Measurements from ENCODE around the gene FAM117B. TPM values are rescaled to one million over a fixed set of nuclear protein-coding genes. Genes with fewer than 3 reads are reported as not detected.

The FAM117B gene
- total RNA-seq, 2 experiments from 2014 or later, result 4.2 to 18.4 TPM

- DNase-seq (ENCODE audit: low spot score), result peak; percentile 41
- ChIA-PET POLR2A (interaction anchor here (0.6 to 1.2 kb wide), 15 partner anchors 9 to 1021 kb away, joined by 3 to 11 read pairs (median 3); partner anchors contain the start of gene FAM117B), CTCF (ENCODE audit: unreplicated experiment) (interaction anchor here (0.6 kb wide), 1 partner anchor 260 kb away, joined by 3 read pairs; no protein-coding TSS in a partner anchor)
- Histone ChIP-seq H3K36me3 (ENCODE audit: insufficient read depth, low read length) (no peaks in the 10 kb centered on the region), H3K4me3 (ENCODE audit: low read depth, low read length, poor library complexity, severe bottlenecking) (peak overlapping the region; percentile 47), H3K9me3 (ENCODE audit: low read length) (no peaks in the 10 kb centered on the region), H3K4me1 (ENCODE audit: insufficient read depth, low read length, poor library complexity, severe bottlenecking) (peaks cover 27% of the 10 kb centered on the region), H4K20me1 (ENCODE audit: insufficient read depth, low read length) (no peaks in the 10 kb centered on the region), H2AFZ (ENCODE audit: low read length) (peak overlapping the region; percentile 60), H3K27ac (ENCODE audit: low read depth, low read length, poor library complexity, severe bottlenecking) (peak overlapping the region; percentile 55), H3K4me2 (ENCODE audit: low read length) (peak overlapping the region; percentile 66), H3K9me2 (ENCODE audit: insufficient read depth, low read length) (no peaks in the 10 kb centered on the region), H3K79me2 (ENCODE audit: insufficient read depth, low read depth, low read length) (peaks cover 36% of the 10 kb centered on the region; the same call in 1 of the 2 replicates)
- TF ChIP-seq EZH2phosphoT487 (IDR thresholded peaks at IDR 0.05; ENCODE audit: borderline replicate concordance, low read depth, low read length) (no peak), CTCF (conservative IDR thresholded peaks at IDR 0.05; ENCODE audit: low read length) (no peak)
- intact Hi-C loops (cut with micrococcal nuclease; ENCODE audit: unreplicated experiment), result no loop called here
- BruUV-seq (replicated peaks), result no TSS peak
Measured at GRCh38 chr2:202643012-202643858, 8.5 kb downstream of the FAM117B start.

GRCh38 chr2:202652119-202652518 is 17.4 kb downstream of the FAM117B start:
- no peak overlapping the region for H2AFZ ChIP-seq (ENCODE audit: low read length)
- no peaks in the 10 kb centered on the region for H3K9me3 ChIP-seq (ENCODE audit: low read length)
- ChIA-PET CTCF (ENCODE audit: unreplicated experiment) (no interaction called here), POLR2A (no interaction called here)
- TF ChIP-seq EZH2phosphoT487 (IDR thresholded peaks at IDR 0.05; ENCODE audit: borderline replicate concordance, low read depth, low read length), result no peak
- no peak for TF ChIP-seq CTCF (conservative IDR thresholded peaks at IDR 0.05; ENCODE audit: low read length)
- no peaks in the 10 kb centered on the region for H3K9me2 ChIP-seq (ENCODE audit: insufficient read depth, low read length)
- BruUV-seq (replicated peaks), result no TSS peak
- no peak for DNase-seq (ENCODE audit: low spot score)
- H3K4me3 ChIP-seq (ENCODE audit: low read depth, low read length, poor library complexity, severe bottlenecking), result no peak overlapping the region
- no peaks in the 10 kb centered on the region for H3K36me3 ChIP-seq (ENCODE audit: insufficient read depth, low read length)
- H3K4me1 ChIP-seq (ENCODE audit: insufficient read depth, low read length, poor library complexity, severe bottlenecking), result no peaks in the 10 kb centered on the region
- H3K27ac ChIP-seq (ENCODE audit: low read depth, low read length, poor library complexity, severe bottlenecking), result no peak overlapping the region
- peaks cover 16% of the 10 kb centered on the region; the same call in 1 of the 2 replicates for H4K20me1 ChIP-seq (ENCODE audit: insufficient read depth, low read length)
- intact Hi-C loops (cut with micrococcal nuclease; ENCODE audit: unreplicated experiment), result no loop called here
- H3K79me2 ChIP-seq (ENCODE audit: insufficient read depth, low read depth, low read length), result no peaks in the 10 kb centered on the region
- H3K4me2 ChIP-seq (ENCODE audit: low read length), result no peak overlapping the region

- TF ChIP-seq CTCF (conservative IDR thresholded peaks at IDR 0.05; ENCODE audit: low read length) (no peak), EZH2phosphoT487 (IDR thresholded peaks at IDR 0.05; ENCODE audit: borderline replicate concordance, low read depth, low read length) (no peak)
- intact Hi-C loops (cut with micrococcal nuclease; ENCODE audit: unreplicated experiment), result no loop called here
- Histone ChIP-seq H3K4me3 (ENCODE audit: low read depth, low read length, poor library complexity, severe bottlenecking) (no peak overlapping the region), H3K9me2 (ENCODE audit: insufficient read depth, low read length) (no peaks in the 10 kb centered on the region), H3K36me3 (ENCODE audit: insufficient read depth, low read length) (no peaks in the 10 kb centered on the region), H3K9me3 (ENCODE audit: low read length) (no peaks in the 10 kb centered on the region), H2AFZ (ENCODE audit: low read length) (no peak overlapping the region), H3K4me1 (ENCODE audit: insufficient read depth, low read length, poor library complexity, severe bottlenecking) (no peaks in the 10 kb centered on the region), H3K27ac (ENCODE audit: low read depth, low read length, poor library complexity, severe bottlenecking) (no peak overlapping the region), H3K4me2 (ENCODE audit: low read length) (no peak overlapping the region), H4K20me1 (ENCODE audit: insufficient read depth, low read length) (peaks cover 16% of the 10 kb centered on the region; the same call in 1 of the 2 replicates), H3K79me2 (ENCODE audit: insufficient read depth, low read depth, low read length) (no peaks in the 10 kb centered on the region)
- POLR2A ChIA-PET, result no interaction called here
- no peak for DNase-seq (ENCODE audit: low spot score)
- no TSS peak for BruUV-seq (replicated peaks)
- CTCF ChIA-PET (ENCODE audit: unreplicated experiment), result no interaction called here
Measured at GRCh38 chr2:202653890-202654289, 19.1 kb downstream of the FAM117B start.

Measured in OCI-LY7 (cell line).